Right lung (tissue), 10 donors: Measurements from ENCODE around the gene ERCC1. TPM values are rescaled to one million over a fixed set of nuclear protein-coding genes. Genes with fewer than 3 reads are reported as not detected.
A peak's percentile ranks its signal among the peaks of the same experiment; 100 is the strongest.

Experiments
- DNase-seq, 2 donors: peaks; one replicate each; pipeline ENCODE4 v3.0.0-alpha.2; 2013
- long read RNA-seq, 8 donors: transcript quantifications; one replicate each; lab custom pipeline, GENCODE V29; 2026
- polyA plus RNA-seq, 5 donors: library from polyadenylated mRNA; unstranded; fragments of 120-200 nt; gene quantifications; one replicate each; pipeline versions ENCODE4 v1.2.1 to v1.2.3, GENCODE V29; 2013; ENCODE audit warnings: inconsistent platforms in 1 of 5, low replicate concordance in 1 of 5; ENCODE audit not compliant: insufficient read length in 5 of 5, insufficient read depth in 1 of 5

Gene ERCC1
- polyA plus RNA-seq = 100 to 1,000 TPM in 1 of 5 donors, 10 to 100 TPM in 4; 77.2 to 123 (median 93.4) TPM
- long read RNA-seq, donor 1, transcript ERCC1-208 (10 exons, 1,453 nt) = minor isoform, 12 of 41 reads
- long read RNA-seq, donor 1, transcript ERCC1-202 (10 exons, 3,828 nt) = major isoform, 17 of 41 reads
- long read RNA-seq, donor 1, partial matches to known transcripts = 5 of 41 reads
- long read RNA-seq, donor 1, other reads (novel, unspliced or antisense) = 0 of 41 reads
- long read RNA-seq, donor 2, transcript ERCC1-202 (10 exons, 3,828 nt) = major isoform, 11 of 30 reads
- long read RNA-seq, donor 2, transcript ERCC1-208 (10 exons, 1,453 nt) = minor isoform, 8 of 30 reads
- long read RNA-seq, donor 2, partial matches to known transcripts = 8 of 30 reads
- long read RNA-seq, donor 2, other reads (novel, unspliced or antisense) = 0 of 30 reads
- long read RNA-seq, donor 3, transcript ERCC1-202 (10 exons, 3,828 nt) = major isoform, 8 of 53 reads
- long read RNA-seq, donor 3, partial matches to known transcripts = 32 of 53 reads
- long read RNA-seq, donor 3, other reads (novel, unspliced or antisense) = 7 of 53 reads
- long read RNA-seq, donor 4, transcript ERCC1-202 (10 exons, 3,828 nt) = major isoform, 7 of 16 reads
- long read RNA-seq, donor 4, partial matches to known transcripts = 0 of 16 reads
- long read RNA-seq, donor 4, other reads (novel, unspliced or antisense) = 0 of 16 reads
- long read RNA-seq, donor 5, transcript ERCC1-202 (10 exons, 3,828 nt) = major isoform, 14 of 39 reads
- long read RNA-seq, donor 5, partial matches to known transcripts = 16 of 39 reads
- long read RNA-seq, donor 5, other reads (novel, unspliced or antisense) = 0 of 39 reads
- long read RNA-seq, donor 6, transcript ERCC1-202 (10 exons, 3,828 nt) = major isoform, 10 of 35 reads
- long read RNA-seq, donor 6, transcript ERCC1-208 (10 exons, 1,453 nt) = minor isoform, 7 of 35 reads
- long read RNA-seq, donor 6, partial matches to known transcripts = 9 of 35 reads
- long read RNA-seq, donor 6, other reads (novel, unspliced or antisense) = 0 of 35 reads
- long read RNA-seq, donor 7, transcript ERCC1-207 (4 exons, 586 nt) = minor isoform, 5 of 87 reads
- long read RNA-seq, donor 7, transcript ERCC1-202 (10 exons, 3,828 nt) = major isoform, 18 of 87 reads
- long read RNA-seq, donor 7, transcript ERCC1-208 (10 exons, 1,453 nt) = minor isoform, 5 of 87 reads
- long read RNA-seq, donor 7, partial matches to known transcripts = 50 of 87 reads
- long read RNA-seq, donor 7, other reads (novel, unspliced or antisense) = 8 of 87 reads
- long read RNA-seq, donor 8, transcript ERCC1-208 (10 exons, 1,453 nt) = major isoform, 5 of 10 reads
- long read RNA-seq, donor 8, partial matches to known transcripts = 0 of 10 reads
- long read RNA-seq, donor 8, other reads (novel, unspliced or antisense) = 0 of 10 reads

DNA sequence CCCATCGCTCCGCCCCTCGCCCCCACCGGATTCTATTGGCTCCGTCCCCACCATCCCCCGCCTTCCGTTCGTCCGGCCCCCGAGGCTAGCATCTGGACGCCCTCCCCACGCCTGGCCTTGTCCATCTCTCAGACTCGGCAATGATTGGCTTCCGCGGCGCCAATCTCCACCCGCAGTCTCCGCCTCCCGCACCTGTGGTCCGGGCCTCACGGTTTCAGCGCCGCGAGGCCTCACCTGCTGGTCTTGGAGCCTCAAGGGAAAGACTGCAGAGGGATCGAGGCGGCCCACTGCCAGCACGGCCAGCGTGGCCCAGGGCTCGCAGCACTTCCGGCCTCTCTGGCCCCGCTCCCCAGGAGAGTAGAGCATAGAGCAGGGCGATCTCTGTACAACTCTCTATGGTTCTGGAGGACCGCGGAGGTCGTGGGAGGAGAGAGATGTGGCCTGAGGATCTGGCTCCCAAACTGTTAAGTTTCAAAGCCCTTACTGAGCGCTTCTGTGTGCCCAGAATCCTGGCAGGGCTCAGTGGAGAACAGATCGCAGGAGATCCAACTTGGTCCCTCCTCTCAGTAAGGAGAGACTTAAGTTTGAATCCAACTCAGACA lies at the start of gene ERCC1:
Gene ERCC1, minus strand, starts transcription at position 329 of the 602 bp plus-strand sequence. CDS start 543 bp downstream, outside the sequence.
- DNase-seq = peak; percentile 87 to 89

DNA sequence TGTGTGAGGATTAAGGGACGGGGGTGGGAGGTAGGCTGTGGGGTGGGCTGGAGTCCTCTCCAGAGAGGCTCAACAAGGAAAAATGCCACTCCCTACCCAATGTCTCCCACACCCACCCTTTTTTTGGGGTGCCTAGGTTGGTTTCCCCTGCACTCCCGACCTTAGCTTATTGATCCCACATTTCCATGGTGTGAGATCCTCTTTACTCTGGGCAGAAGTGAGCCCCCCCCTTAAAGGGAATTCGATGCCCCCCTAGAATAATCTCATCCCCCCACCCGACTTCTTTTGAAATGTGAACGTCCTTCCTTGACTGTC lies 49.6 kb upstream of the ERCC1 start:
- no peak for DNase-seq

DNA sequence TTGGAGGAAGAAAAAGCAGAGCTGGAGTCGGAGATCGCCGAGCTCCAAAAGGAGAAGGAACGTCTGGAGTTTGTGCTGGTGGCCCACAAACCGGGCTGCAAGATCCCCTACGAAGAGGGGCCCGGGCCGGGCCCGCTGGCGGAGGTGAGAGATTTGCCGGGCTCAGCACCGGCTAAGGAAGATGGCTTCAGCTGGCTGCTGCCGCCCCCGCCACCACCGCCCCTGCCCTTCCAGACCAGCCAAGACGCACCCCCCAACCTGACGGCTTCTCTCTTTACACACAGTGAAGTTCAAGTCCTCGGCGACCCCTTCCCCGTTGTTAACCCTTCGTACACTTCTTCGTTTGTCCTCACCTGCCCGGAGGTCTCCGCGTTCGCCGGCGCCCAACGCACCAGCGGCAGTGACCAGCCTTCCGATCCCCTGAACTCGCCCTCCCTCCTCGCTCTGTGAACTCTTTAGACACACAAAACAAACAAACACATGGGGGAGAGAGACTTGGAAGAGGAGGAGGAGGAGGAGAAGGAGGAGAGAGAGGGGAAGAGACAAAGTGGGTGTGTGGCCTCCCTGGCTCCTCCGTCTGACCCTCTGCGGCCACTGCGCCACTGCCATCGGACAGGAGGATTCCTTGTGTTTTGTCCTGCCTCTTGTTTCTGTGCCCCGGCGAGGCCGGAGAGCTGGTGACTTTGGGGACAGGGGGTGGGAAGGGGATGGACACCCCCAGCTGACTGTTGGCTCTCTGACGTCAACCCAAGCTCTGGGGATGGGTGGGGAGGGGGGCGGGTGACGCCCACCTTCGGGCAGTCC lies 49.0 kb upstream of the ERCC1 start:
- peak; percentile 44 to 54 for DNase-seq

DNA sequence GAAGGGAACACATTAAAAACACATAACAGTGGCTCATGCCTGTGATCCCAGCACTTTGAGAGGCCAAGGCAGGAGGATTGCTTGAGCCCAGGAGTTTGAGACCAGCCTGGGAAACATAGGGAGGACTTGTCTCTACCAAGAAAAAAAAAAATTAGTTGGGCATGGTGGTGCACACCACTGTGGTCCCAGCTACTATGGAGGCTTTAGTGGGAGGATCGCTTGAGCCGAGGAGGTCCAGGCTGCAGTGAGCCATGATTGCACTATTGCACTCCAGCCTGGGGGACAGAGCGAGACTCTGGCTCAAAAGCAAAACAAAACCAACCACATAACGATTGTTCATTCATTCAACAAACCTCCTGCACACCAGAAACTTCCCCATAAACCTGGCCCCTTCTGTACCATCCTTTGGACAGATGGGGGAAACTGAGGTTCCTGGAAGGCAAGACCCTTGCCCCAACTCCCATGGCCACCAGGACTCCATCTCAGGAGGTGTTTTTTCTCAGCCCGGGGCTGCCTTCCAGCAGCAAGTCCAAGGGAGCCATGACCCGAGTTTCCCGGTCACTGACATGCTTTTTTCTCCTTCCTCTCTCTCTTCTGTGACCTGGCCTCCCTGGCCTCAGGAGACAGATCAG lies 48.3 kb upstream of the ERCC1 start:
- DNase-seq = peak in 1 of 2 donors; percentile 34

DNA sequence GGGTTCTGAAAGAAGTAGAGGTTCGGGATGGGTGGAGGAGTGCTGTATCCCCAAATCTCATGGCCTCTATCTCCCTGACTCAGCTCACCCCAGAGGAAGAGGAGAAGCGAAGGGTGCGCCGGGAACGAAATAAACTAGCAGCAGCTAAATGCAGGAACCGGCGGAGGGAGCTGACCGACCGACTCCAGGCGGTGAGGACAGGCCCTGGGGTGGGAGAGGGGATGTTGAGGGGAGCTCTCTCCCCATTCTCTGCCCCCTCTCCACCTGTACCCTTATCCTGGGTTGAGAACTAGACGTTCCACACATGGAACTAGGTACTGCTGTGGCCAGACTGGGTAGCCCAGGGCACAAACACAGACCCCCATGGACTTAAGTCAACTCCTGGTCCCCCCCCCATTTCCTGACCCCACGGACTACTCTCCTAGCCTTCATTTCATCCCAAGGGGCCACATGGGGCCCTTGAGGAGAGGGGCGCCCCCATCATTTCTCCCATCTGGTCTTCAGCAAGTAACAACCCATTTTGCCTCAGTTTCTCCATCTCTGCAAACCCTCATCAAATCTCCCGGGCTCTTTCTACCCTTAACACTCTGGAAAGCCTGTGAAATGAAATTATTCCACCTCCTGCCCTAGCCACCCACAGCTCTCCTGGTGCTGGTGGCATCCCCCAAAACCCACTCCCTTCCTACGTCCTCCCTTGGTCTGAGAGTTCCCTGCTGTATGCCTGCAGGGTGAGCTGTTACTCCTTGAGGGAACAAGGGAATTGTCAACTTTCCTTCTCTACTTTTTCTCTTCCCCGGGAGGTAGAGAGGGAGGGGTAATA lies 47.6 kb upstream of the ERCC1 start:
- DNase-seq = no peak

DNA sequence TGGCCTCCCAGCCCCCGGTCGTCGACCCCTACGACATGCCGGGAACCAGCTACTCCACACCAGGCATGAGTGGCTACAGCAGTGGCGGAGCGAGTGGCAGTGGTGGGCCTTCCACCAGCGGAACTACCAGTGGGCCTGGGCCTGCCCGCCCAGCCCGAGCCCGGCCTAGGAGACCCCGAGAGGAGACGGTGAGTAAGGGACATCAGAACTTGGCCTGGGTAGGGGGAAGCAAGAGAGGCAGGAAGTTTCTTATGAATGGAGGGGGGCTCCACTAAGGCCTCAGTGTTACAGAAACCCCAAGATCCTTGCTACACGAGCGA lies 47.0 kb upstream of the ERCC1 start:
- no peak for DNase-seq

DNA sequence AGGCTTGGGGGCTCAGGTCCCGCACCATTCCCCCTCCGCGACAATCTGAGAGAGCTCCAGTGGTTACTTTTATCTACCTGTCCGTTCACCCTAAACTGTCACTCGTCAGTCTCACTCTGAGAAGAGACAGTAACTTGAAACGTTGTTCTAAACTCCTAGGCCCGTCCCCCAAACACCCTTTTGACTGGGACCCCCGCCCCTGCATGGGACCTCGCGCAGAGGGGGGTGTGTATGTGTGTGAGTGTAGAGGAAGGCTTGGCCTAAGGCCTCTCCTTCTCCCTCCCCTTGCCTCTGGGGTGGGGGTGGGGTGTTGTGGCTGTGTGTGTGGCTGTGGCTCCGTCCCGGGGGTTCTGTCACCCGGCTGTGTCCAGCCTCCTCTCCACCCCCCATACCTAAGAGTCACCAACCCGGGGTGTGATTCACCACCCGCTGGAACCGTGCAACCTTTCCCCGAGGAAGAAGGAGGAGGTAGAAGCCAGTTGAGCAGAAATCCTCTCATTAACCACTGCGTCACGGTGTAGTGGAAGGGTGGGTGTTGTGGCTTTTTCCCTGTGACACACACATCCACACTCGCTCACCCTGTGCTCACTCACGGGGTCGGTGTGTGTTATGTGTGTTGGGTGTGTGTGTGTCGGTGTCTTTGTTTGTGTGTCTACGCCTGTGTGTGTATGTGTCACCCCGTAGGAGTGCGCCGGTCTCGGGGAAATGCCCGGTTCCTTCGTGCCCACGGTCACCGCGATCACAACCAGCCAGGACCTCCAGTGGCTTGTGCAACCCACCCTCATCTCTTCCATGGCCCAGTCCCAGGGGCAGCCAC lies 46.4 kb upstream of the ERCC1 start:
- peak in 1 of 2 donors; percentile 55 for DNase-seq

DNA sequence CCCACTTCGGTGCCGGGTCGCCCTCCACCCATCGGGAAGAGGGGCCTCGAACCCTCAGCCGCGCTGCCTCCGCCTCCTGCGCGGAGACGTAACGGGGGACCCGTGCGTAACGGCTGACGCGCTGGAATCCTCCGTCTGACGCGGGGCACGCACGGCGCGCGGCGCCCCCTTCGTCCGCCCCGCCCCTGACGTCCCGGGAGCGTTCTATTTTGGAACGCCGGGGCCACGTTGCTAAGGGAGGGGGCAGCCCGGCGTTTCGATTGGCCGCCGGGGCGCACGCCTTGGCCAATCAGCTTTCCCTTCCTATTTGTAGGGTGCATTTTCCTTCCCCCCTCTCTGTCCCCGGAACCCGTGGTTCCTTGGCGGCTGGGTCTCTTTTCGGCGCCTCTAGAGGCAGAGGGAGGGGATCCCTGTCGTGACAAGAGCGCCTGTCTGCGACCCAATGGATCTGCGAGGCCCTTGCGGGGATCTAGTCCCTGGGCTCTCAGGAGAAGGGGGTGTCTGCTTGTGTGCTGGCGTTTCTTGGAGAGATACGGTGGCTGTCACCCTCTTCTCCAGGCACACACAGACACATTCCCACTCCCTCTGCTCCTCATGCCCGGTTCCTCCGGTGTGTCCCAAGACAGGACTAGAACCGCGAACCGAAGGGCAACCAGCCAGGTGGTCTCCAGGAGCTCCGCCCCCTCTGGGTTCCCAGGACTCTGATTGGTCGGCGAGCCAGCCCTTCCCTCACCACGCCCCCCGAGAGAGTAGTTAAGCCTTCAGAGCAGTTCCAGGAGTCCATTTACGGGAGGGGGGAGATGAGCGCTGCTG lies 45.6 kb upstream of the ERCC1 start:
- DNase-seq = peak; percentile 92

DNA sequence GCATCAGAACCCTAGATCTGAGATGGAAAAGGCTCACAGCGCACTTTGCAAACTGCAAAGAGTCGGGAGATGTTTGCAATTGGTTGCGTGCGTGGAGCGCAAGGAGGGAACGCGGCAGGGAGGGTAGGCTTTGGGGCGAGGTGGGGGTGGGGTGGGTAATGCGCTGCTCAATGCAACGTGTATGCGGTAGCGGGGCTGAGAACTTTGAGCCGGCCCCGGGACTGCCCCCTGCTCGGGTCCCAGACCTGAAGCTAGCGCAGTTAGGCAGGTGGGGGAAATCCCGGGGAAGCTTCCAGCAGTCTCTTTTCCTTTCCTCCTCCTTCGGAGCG lies 45.0 kb upstream of the ERCC1 start:
- DNase-seq = no peak

DNA sequence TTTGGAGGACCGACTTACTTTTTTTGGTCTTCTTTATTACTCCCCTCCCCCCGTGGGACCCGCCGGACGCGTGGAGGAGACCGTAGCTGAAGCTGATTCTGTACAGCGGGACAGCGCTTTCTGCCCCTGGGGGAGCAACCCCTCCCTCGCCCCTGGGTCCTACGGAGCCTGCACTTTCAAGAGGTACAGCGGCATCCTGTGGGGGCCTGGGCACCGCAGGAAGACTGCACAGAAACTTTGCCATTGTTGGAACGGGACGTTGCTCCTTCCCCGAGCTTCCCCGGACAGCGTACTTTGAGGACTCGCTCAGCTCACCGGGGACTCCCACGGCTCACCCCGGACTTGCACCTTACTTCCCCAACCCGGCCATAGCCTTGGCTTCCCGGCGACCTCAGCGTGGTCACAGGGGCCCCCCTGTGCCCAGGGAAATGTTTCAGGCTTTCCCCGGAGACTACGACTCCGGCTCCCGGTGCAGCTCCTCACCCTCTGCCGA lies 44.5 kb upstream of the ERCC1 start:
- DNase-seq = no peak

DNA sequence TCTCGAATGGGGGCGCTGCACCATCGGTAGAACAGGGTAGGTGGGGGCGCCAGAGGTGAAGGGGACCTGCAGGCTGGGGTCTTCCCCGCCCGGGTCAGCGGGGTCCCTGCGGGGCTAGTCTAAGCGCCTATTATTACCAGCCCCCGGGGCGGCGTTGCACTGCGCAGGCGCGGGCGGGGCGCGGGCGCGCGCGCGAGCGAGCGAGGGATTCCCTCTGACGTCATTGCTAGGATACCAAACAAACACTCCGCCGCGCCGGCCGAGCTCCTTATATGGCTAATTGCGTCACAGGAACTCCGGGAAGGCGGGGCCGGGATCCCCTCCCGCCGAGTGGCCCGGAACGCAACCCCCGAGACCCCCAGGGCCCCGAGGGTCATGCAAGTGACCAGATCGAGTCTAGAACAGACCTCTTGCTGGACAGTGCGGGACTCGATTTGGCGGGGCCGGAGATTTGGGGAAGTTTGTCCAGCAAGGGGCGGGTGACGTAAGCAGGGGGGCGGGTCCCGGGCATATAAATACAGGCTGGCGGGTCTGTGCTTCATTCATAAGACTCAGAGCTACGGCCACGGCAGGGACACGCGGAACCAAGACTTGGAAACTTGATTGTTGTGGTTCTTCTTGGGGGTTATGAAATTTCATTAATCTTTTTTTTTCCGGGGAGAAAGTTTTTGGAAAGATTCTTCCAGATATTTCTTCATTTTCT lies 43.9 kb upstream of the ERCC1 start, which contains the start of gene FOSB:
Gene FOSB, plus strand, starts transcription at position 541 of the 703 bp plus-strand sequence. CDS start 591 bp downstream, outside the sequence.
- DNase-seq = peak; percentile 93 to 96

DNA sequence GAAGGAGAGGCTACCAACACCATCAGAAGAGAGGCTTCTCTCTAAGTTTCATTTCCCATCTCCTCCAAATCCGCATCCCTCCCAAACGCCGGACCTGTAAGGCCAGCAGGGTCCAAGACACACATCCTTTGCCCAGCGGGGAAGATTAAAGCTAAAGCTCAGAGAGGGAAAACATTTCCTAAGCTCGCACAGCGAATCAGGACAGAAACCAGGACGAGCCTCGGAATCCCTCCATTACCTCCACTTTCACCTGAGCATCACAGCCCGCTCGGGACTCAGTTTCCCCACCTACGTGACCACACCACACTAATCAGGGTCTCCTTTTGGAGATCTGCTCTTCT lies 43.4 kb upstream of the ERCC1 start:
- no peak for DNase-seq

DNA sequence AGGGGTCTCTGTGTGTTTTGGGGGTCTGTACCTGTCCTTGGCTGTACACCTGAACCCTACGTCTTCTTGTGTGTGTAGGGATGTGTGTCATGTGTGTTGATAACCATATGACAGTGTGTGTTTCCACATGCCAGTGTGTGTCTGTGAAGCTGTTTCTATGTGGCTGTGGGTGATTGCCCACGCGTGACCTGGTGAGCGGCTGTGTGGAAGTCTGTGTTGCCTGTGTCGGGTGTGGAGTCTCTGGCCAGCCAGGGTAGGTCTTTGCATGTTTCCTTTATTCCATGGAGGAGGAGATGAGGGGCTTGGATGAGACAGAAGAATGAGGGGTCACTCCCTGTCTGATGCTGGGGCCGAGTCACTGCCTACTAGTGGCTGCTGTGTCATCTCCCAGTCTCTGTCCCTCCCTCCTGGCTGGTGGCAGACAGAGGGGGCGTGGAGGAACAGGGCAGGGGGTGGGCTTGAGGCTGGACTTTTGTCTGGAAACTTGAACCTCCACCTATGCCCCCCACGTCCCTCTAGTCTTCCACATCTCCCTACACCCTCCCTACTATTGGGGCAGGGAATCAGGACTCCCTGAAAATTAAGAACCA lies 41.2 kb upstream of the ERCC1 start:
- no peak for DNase-seq

DNA sequence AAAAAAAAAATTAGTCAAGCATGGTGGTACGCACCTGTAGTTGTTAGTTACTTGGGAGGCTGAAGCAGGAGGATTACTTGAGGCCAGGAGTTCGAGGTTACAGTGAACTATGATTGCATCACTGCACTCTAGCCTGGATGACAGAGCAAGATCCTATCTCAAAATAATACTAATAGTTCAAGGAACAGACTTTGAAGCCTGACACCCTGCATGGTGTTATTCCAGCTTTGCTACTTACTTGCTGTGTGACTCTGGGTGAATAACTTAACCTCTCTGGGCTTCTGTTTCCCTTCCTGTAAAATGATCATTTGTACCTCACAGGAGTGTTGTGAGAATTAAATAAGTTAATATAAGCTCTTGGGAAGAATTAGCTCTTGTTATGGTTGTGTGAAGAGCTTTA lies 40.6 kb upstream of the ERCC1 start:
- no peak for DNase-seq

DNA sequence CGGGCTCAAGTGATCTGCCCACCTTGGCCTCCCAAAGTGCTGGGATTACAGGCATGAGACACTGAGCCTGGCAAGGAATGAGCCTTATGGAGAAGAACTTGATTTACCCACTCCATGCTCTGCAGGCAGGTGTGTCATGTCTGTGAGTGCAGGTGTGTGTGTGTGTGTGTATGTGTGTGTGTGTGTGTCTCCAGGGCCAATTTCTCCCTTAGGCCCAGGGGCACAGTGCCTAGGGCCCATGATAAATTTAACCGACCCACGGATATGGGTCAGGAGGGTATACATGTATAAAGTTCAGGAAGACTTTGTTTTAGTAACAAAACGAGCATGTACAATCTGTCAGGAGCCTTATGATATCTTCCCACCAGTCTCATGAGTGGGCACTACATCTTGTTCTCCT lies 39.5 kb upstream of the ERCC1 start:
- no peak for DNase-seq

DNA sequence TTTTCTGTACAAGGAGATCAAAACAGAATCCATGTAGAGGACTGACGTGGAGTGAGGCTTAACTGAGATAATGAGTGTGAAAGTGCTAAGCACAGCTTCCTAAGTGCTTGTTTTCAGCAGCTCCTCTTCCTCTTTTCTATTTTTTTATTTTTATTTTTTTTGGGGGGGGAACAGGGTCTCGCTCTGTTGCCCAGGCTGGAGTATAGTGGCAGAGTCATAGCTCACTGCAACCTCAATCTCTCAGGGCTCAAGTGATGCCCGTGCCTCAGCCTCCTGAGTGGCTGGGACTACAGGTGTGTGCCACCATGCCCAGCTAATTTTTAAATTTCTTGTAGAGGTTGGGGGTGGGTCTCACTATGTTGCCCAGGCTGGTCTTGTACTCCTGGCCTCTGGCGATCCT lies 38.5 kb upstream of the ERCC1 start:
- DNase-seq = no peak
